ENCODE data around the gene MMP23B. TPM values are rescaled to one million over a fixed set of nuclear protein-coding genes. Genes with fewer than 3 reads are reported as not detected.
"Not testable (repeated sequence)": the region's sequence is repeated elsewhere in the genome, so short reads cannot be mapped to it uniquely, and the experiment has no call there.

Gene MMP23B
- total RNA-seq, 2 donors from 2014 or later = 14.7 to 19.9 TPM

GRCh38 chr1:1591452-1591851, 40.5 kb upstream of the MMP23B start:
- Mint-ChIP-seq H3K4me1 (no peaks in the 10 kb centered on the region), H3K36me3 (ENCODE audit: low read depth) (no peaks in the 10 kb centered on the region), H3K27ac (no peak overlapping the region), H3K27me3 (ENCODE audit: insufficient read depth) (peaks cover 15% of the 10 kb centered on the region), H3K4me3 (no peak overlapping the region), H3K9me3 (no peaks in the 10 kb centered on the region)
- peaks cover 18% of the 10 kb centered on the region for H3K27me3 ChIP-seq (ENCODE audit: control insufficient read depth, insufficient read depth, low read length, poor library complexity, severe bottlenecking)
- no peaks in the 10 kb centered on the region for H3K4me1 ChIP-seq (ENCODE audit: control insufficient read depth, insufficient read depth, low read length)
- H3K4me3 ChIP-seq (ENCODE audit: low read length) = no peak overlapping the region
- 87 to 92% methylated on average over 11 to 13 of the region's 13 CpGs for WGBS, 2 experiments (ENCODE audit: insufficient coverage in 1 of 2, insufficient read length in 1 of 2)
- TF ChIP-seq CTCF (conservative IDR thresholded peaks at IDR 0.05) = no peak
- no peak for DNase-seq
- H3K27ac ChIP-seq (ENCODE audit: low read depth, low read length) = no peak overlapping the region
- no peaks in the 10 kb centered on the region for H3K9me3 ChIP-seq (ENCODE audit: control insufficient read depth, low read length)
- H3K36me3 ChIP-seq (ENCODE audit: control insufficient read depth, insufficient read depth, low read length) = no peaks in the 10 kb centered on the region
- H3K9ac ChIP-seq (ENCODE audit: extremely low read depth, low read length, poor library complexity, severe bottlenecking) = no peak overlapping the region

GRCh38 chr1:1593834-1594601, 38.0 kb upstream of the MMP23B start:
- H3K27me3 ChIP-seq (ENCODE audit: control insufficient read depth, insufficient read depth, low read length, poor library complexity, severe bottlenecking) = peaks cover 35% of the 10 kb centered on the region
- no peak overlapping the region for H3K4me3 ChIP-seq (ENCODE audit: low read length)
- peaks cover under 1% of the 10 kb centered on the region for H3K4me1 Mint-ChIP-seq
- no peak overlapping the region for H3K27ac ChIP-seq (ENCODE audit: low read depth, low read length)
- no peaks in the 10 kb centered on the region for H3K36me3 Mint-ChIP-seq (ENCODE audit: low read depth)
- no peak for TF ChIP-seq CTCF (conservative IDR thresholded peaks at IDR 0.05)
- no peaks in the 10 kb centered on the region for H3K9me3 ChIP-seq (ENCODE audit: control insufficient read depth, low read length)
- no peaks in the 10 kb centered on the region for H3K9me3 Mint-ChIP-seq
- no peak overlapping the region for H3K9ac ChIP-seq (ENCODE audit: extremely low read depth, low read length, poor library complexity, severe bottlenecking)
- peaks cover 28% of the 10 kb centered on the region for H3K27me3 Mint-ChIP-seq (ENCODE audit: insufficient read depth)
- H3K4me3 Mint-ChIP-seq = no peak overlapping the region
- 91 to 94% methylated on average over 19 to 24 of the region's 24 CpGs for WGBS, 2 experiments (ENCODE audit: insufficient coverage in 1 of 2, insufficient read length in 1 of 2)
- H3K36me3 ChIP-seq (ENCODE audit: control insufficient read depth, insufficient read depth, low read length) = no peaks in the 10 kb centered on the region
- peaks cover 3% of the 10 kb centered on the region for H3K4me1 ChIP-seq (ENCODE audit: control insufficient read depth, insufficient read depth, low read length)
- no peak overlapping the region for H3K27ac Mint-ChIP-seq
- DNase-seq = peak; percentile 48

GRCh38 chr1:1594602-1595260, 37.2 kb upstream of the MMP23B start:
- WGBS, 2 experiments (ENCODE audit: insufficient coverage in 1 of 2, insufficient read length in 1 of 2) = 79 to 82% methylated on average over 8 to 10 of the region's 10 CpGs

GRCh38 chr1:1595341-1595740, 36.6 kb upstream of the MMP23B start:
- H3K27me3 ChIP-seq (ENCODE audit: control insufficient read depth, insufficient read depth, low read length, poor library complexity, severe bottlenecking) = peaks cover 41% of the 10 kb centered on the region
- DNase-seq; H3K4me1 ChIP-seq (ENCODE audit: control insufficient read depth, insufficient read depth, low read length); H3K36me3 Mint-ChIP-seq (ENCODE audit: low read depth); H3K36me3 ChIP-seq (ENCODE audit: control insufficient read depth, insufficient read depth, low read length); H3K9ac ChIP-seq (ENCODE audit: extremely low read depth, low read length, poor library complexity, severe bottlenecking); H3K27ac ChIP-seq (ENCODE audit: low read depth, low read length); H3K9me3 Mint-ChIP-seq; H3K4me3 ChIP-seq (ENCODE audit: low read length); H3K4me3 Mint-ChIP-seq; H3K4me1 Mint-ChIP-seq; H3K27ac Mint-ChIP-seq; H3K9me3 ChIP-seq (ENCODE audit: control insufficient read depth, low read length): not testable (repeated sequence)
- H3K27me3 Mint-ChIP-seq (ENCODE audit: insufficient read depth) = peaks cover 27% of the 10 kb centered on the region
- WGBS, 2 experiments (ENCODE audit: insufficient coverage in 1 of 2, insufficient read length in 1 of 2) = 87 to 91% methylated on average over 2 of the region's 2 CpGs

More at GRCh38 chr1:1594602-1595260, 37.2 kb upstream of the MMP23B start:
- H3K9me3 ChIP-seq (ENCODE audit: control insufficient read depth, low read length) = no peaks in the 10 kb centered on the region
- peaks cover 3% of the 10 kb centered on the region for H3K4me1 ChIP-seq (ENCODE audit: control insufficient read depth, insufficient read depth, low read length)
- H3K9ac ChIP-seq (ENCODE audit: extremely low read depth, low read length, poor library complexity, severe bottlenecking) = no peak overlapping the region
- H3K36me3 ChIP-seq (ENCODE audit: control insufficient read depth, insufficient read depth, low read length) = no peaks in the 10 kb centered on the region
- peak; percentile 62 for DNase-seq
- Mint-ChIP-seq H3K27me3 (ENCODE audit: insufficient read depth) (peaks cover 31% of the 10 kb centered on the region), H3K27ac (no peak overlapping the region), H3K4me3 (no peak overlapping the region), H3K4me1 (peaks cover 1% of the 10 kb centered on the region), H3K9me3 (no peaks in the 10 kb centered on the region), H3K36me3 (ENCODE audit: low read depth) (no peaks in the 10 kb centered on the region)
- TF ChIP-seq CTCF (conservative IDR thresholded peaks at IDR 0.05) = no peak
- H3K4me3 ChIP-seq (ENCODE audit: low read length) = no peak overlapping the region
- no peak overlapping the region for H3K27ac ChIP-seq (ENCODE audit: low read depth, low read length)
- peaks cover 40% of the 10 kb centered on the region for H3K27me3 ChIP-seq (ENCODE audit: control insufficient read depth, insufficient read depth, low read length, poor library complexity, severe bottlenecking)

All from endodermal cell (in vitro differentiated cells).